Breast epithelium (tissue), 3 donors: ENCODE results near the gene POLN.

Experiments
- POLR2A ChIP-seq: fragments of 450-650 bp; IDR thresholded peaks from one replicate; pipeline ENCODE4 v1.6.1; 2016; ENCODE audit warnings: antibody characterized with exemption, mild to moderate bottlenecking, moderate library complexity
- TF ChIP-seq, protein P1 (sequence below), 3 donors: fragments of 450-650 bp; IDR thresholded peaks; one replicate each; pipeline ENCODE4 v1.5.1; 2016 to 2017; ENCODE audit warnings: antibody characterized with exemption in 3 of 3, mild to moderate bottlenecking in 3 of 3, moderate library complexity in 3 of 3

DNA sequence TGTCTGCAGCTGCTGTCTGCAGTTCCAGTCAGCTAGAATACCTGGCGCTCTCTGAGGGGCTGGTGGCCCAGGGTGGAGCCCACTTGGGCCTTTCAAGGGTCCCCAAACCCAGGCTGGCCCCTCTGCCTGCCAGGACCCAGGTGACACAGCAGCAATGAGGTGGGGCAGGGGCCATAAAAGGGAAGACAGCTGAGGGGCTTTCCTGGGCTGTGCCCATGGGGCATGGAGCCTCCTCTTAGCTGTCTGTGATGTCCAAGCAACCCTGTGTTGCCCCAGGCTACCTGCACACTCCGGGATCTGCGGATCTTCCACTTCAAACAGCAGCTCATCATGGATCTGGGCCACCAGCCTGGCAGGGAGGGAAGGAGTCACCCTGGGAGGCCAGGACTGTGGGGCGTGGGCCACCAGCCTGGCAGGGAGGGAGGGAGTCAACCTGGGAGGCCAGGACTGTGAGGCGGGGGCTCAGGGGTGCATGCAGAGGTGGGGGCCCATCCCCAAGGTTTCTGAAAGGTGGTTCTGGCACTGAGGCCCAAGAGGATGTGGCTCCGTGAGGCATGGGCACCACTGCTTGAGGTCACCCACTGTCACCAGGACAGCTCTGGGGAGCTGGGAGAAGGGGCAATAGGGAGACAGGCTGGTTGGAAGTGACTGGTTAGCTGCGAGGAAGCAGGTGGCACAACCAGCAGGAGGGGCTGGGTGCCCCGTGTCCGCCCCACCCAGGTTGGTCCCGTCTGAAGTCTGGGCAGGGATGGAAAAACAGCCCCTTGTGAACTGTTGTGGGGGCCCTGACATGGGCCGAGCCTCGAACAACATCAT lies 166.5 kb downstream of the POLN start:
- TF ChIP-seq, protein P1, sequence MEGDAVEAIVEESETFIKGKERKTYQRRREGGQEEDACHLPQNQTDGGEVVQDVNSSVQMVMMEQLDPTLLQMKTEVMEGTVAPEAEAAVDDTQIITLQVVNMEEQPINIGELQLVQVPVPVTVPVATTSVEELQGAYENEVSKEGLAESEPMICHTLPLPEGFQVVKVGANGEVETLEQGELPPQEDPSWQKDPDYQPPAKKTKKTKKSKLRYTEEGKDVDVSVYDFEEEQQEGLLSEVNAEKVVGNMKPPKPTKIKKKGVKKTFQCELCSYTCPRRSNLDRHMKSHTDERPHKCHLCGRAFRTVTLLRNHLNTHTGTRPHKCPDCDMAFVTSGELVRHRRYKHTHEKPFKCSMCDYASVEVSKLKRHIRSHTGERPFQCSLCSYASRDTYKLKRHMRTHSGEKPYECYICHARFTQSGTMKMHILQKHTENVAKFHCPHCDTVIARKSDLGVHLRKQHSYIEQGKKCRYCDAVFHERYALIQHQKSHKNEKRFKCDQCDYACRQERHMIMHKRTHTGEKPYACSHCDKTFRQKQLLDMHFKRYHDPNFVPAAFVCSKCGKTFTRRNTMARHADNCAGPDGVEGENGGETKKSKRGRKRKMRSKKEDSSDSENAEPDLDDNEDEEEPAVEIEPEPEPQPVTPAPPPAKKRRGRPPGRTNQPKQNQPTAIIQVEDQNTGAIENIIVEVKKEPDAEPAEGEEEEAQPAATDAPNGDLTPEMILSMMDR (IDR thresholded peaks at IDR 0.05), result no peak
- TF ChIP-seq POLR2A, result no peak
